H9 (cell line): ENCODE measurements around the gene APOM. TPM values are rescaled to one million over a fixed set of nuclear protein-coding genes. Genes with fewer than 3 reads are reported as not detected.

Source experiments
- DNase-seq: peaks from one replicate; pipeline ENCODE4 v3.0.0-alpha.2; 2017
- H2AFZ ChIP-seq: one replicate; pipeline ENCODE4 v1.6.1; 2013; ENCODE audit warnings: mild to moderate bottlenecking, low read length, control low read depth, moderate library complexity
- H2AK5ac ChIP-seq: 2 replicates; pipeline ENCODE4 v1.6.1; 2013; ENCODE audit warnings: low read length, control low read depth, mixed read lengths; ENCODE audit not compliant: insufficient read length
- H2BK120ac ChIP-seq: one replicate; pipeline ENCODE4 v1.6.1; 2013; ENCODE audit warnings: low read depth, mild to moderate bottlenecking, low read length, control low read depth, inconsistent platforms; ENCODE audit not compliant: poor library complexity, severe bottlenecking
- H2BK12ac ChIP-seq: 2 replicates; pipeline ENCODE4 v1.6.1; 2013; ENCODE audit warnings: low read length, control low read depth, mixed read lengths, low read depth; ENCODE audit not compliant: insufficient read length
- H2BK15ac ChIP-seq: 2 replicates; pipeline ENCODE4 v1.6.1; 2013; ENCODE audit warnings: low read depth, low read length, control low read depth
- H2BK20ac ChIP-seq: one replicate; pipeline ENCODE4 v1.6.1; 2013; ENCODE audit warnings: low read depth, mild to moderate bottlenecking, low read length, control low read depth, inconsistent platforms; ENCODE audit not compliant: poor library complexity, severe bottlenecking
- H2BK5ac ChIP-seq: 2 replicates; pipeline ENCODE4 v1.6.1; 2013; ENCODE audit warnings: low read length, control low read depth, mixed read lengths; ENCODE audit not compliant: insufficient read length
- H3K14ac ChIP-seq: 2 replicates; pipeline ENCODE4 v1.6.1; 2013; ENCODE audit warnings: low read length, control low read depth; ENCODE audit not compliant: insufficient read depth
- H3K18ac ChIP-seq: 2 replicates; pipeline ENCODE4 v1.6.1; 2013; ENCODE audit warnings: low read depth, mild to moderate bottlenecking, mixed read lengths, low read length, control low read depth; ENCODE audit not compliant: insufficient read length
- H3K23ac ChIP-seq: 2 replicates; pipeline ENCODE4 v1.6.1; 2013; ENCODE audit warnings: low read length, control low read depth, mixed read lengths, low read depth; ENCODE audit not compliant: insufficient read length
- H3K23me2 ChIP-seq: 2 replicates; pipeline ENCODE4 v1.6.1; 2013; ENCODE audit warnings: low read depth, mild to moderate bottlenecking, mixed read lengths, low read length, control low read depth; ENCODE audit not compliant: insufficient read length, poor library complexity, severe bottlenecking
- H3K27ac ChIP-seq: 2 replicates; pipeline ENCODE4 v1.5.1; 2013; ENCODE audit warnings: low read length, control low read depth, mixed read lengths, low read depth; ENCODE audit not compliant: insufficient read length
- H3K27me3 ChIP-seq: 2 replicates; pipeline ENCODE4 v1.6.1; 2013; ENCODE audit warnings: low read length, control low read depth, inconsistent platforms; ENCODE audit not compliant: insufficient read depth
- H3K4ac ChIP-seq: 2 replicates; pipeline ENCODE4 v1.6.1; 2013; ENCODE audit warnings: low read depth, mild to moderate bottlenecking, control low read depth, inconsistent platforms, low read length, moderate library complexity
- H3K4me1 ChIP-seq: 2 replicates; pipeline ENCODE4 v1.6.1; 2013; ENCODE audit warnings: low read length, control low read depth, inconsistent platforms; ENCODE audit not compliant: insufficient read depth
- H3K4me2 ChIP-seq: 2 replicates; pipeline ENCODE4 v1.6.1; 2013; ENCODE audit warnings: low read length, control low read depth, mixed read lengths; ENCODE audit not compliant: insufficient read length, insufficient read depth
- H3K56ac ChIP-seq: 2 replicates; pipeline ENCODE4 v1.6.1; 2013; ENCODE audit warnings: low read depth, mild to moderate bottlenecking, mixed read lengths, low read length, control low read depth; ENCODE audit not compliant: insufficient read length
- H3K79me1 ChIP-seq: 2 replicates; pipeline ENCODE4 v1.6.1; 2013; ENCODE audit warnings: low read depth, mild to moderate bottlenecking, moderate library complexity, low read length, control low read depth, inconsistent platforms; ENCODE audit not compliant: insufficient read depth, poor library complexity, severe bottlenecking
- H3K79me2 ChIP-seq: 2 replicates; pipeline ENCODE4 v1.6.1; 2013; ENCODE audit warnings: low read length, control low read depth, inconsistent platforms; ENCODE audit not compliant: insufficient read depth
- H3K9ac ChIP-seq: 2 replicates; pipeline ENCODE4 v1.6.1; 2013; ENCODE audit warnings: low read length, control low read depth, mixed read lengths; ENCODE audit not compliant: insufficient read length; ENCODE audit errors: extremely low read depth
- H3K9me3 ChIP-seq: one replicate; pipeline ENCODE4 v1.6.1; 2013; ENCODE audit warnings: low read depth, low read length, inconsistent platforms; ENCODE audit not compliant: control insufficient read depth
- H3T11ph ChIP-seq: one replicate; pipeline ENCODE4 v1.6.1; 2013; ENCODE audit warnings: mild to moderate bottlenecking, low read length, control low read depth, inconsistent platforms
- H4K20me1 ChIP-seq: one replicate; pipeline ENCODE4 v1.6.1; 2013; ENCODE audit not compliant: control insufficient read depth, insufficient read length, insufficient read depth
- H4K5ac ChIP-seq: 2 replicates; pipeline ENCODE4 v1.6.1; 2013; ENCODE audit warnings: low read depth, mild to moderate bottlenecking, mixed read lengths, low read length, control low read depth; ENCODE audit not compliant: insufficient read length
- H4K8ac ChIP-seq: replicated peaks from 2 replicates; pipeline ENCODE4 v1.6.1; 2013; ENCODE audit warnings: low read length, control low read depth, mixed read lengths, low read depth; ENCODE audit not compliant: insufficient read length
- H4K91ac ChIP-seq: 2 replicates; pipeline ENCODE4 v1.6.1; 2013; ENCODE audit warnings: low read depth, mild to moderate bottlenecking, moderate library complexity, mixed read lengths, low read length, control low read depth; ENCODE audit not compliant: insufficient read length
- H3K27ac Mint-ChIP-seq, 3 experiments: 2 replicates in 2 of 3; 3 replicates in 1 of 3; pipeline ENCODE4 v1.8.0; 2020 to 2021; ENCODE audit warnings: mixed read lengths in 3 of 3, mild to moderate bottlenecking in 1 of 3, moderate library complexity in 1 of 3
- H3K27me3 Mint-ChIP-seq: 2 replicates; pipeline ENCODE4 v1.8.0; 2021; ENCODE audit warnings: low read depth, mild to moderate bottlenecking, moderate library complexity, mixed read lengths
- H3K36me3 Mint-ChIP-seq, 3 experiments: 2 replicates in 2 of 3; 3 replicates in 1 of 3; pipeline ENCODE4 v1.8.0; 2020 to 2021; ENCODE audit warnings: low read depth in 3 of 3, mixed read lengths in 3 of 3; ENCODE audit not compliant: insufficient read depth in 1 of 3
- H3K4me1 Mint-ChIP-seq, 2 experiments: 2 replicates each; pipeline ENCODE4 v1.8.0; 2020; ENCODE audit warnings: mixed read lengths in 2 of 2
- H3K4me3 Mint-ChIP-seq, 2 experiments: 2 replicates in 1 of 2; 3 replicates in 1 of 2; pipeline ENCODE4 v1.8.0; 2020 to 2021; ENCODE audit warnings: mild to moderate bottlenecking in 2 of 2, mixed read lengths in 2 of 2, moderate library complexity in 1 of 2
- H3K9me3 Mint-ChIP-seq, 2 experiments: 2 replicates in 1 of 2; 3 replicates in 1 of 2; pipeline ENCODE4 v1.8.0; 2020; ENCODE audit warnings: mild to moderate bottlenecking in 2 of 2, mixed read lengths in 2 of 2, moderate library complexity in 1 of 2
- WGBS: extraction: QIAGEN DNeasy Blood & Tissue Kit; methylation state at CpG from one replicate; pipeline ENCODE4 v1.1.7; 2013; ENCODE audit warnings: missing lambda C conversion rate, low lambda C conversion rate, mixed read lengths; ENCODE audit not compliant: insufficient read length; ENCODE audit errors: extremely low coverage; 5-methylcytosine and 5-hydroxymethylcytosine counted together
- total RNA-seq: library from RNA; stranded (reverse); gene quantifications from 2 replicates; pipeline ENCODE4 v1.2.1, GENCODE V29; 2021
- TF ChIP-seq, protein P1 (sequence below): fragments of 200-600 bp; sonication (generic); conservative IDR thresholded peaks from 3 replicates; pipeline ENCODE4 v1.8.0; 2021; ENCODE audit warnings: antibody characterized with exemption, mild to moderate bottlenecking

Gene APOM
- total RNA-seq, 1 experiment from 2014 or later = 3.6 TPM

DNA sequence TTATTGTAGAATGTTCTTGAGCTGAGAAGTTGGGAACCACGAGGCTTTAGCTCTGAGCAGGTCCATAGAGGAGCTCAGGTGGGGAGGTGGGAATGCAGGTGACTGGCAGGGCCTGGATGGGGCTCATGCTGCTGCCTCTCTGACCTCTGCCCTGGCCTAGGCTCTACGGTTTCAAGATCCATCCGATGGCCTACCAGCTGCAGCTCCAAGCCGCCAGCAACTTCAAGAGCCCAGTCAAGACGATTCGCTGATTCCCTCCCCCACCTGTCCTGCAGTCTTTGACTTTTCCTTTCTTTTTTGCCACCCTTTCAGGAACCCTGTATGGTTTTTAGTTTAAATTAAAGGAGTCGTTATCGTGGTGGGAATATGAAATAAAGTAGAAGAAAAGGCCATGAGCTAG, 14.0 kb downstream of the APOM start, which contains the start of gene LY6G5B:
TSS of gene LY6G5B (plus strand) at position 301 of the 400 bp plus-strand sequence. CDS start 975 bp downstream, outside the sequence.
- no peak within 1 kb of the TSS for H3K18ac ChIP-seq
- Mint-ChIP-seq H3K9me3 (no peaks in the 10 kb centered on the region), H3K27me3 (no peaks in the 10 kb centered on the region), H3K36me3 (peaks cover 43 to 80% (median 76%) of the 10 kb centered on the region in 3 experiments), H3K4me1 (peaks cover 9 to 10% of the 10 kb centered on the region in 2 experiments), H3K4me3 (no peak within 1 kb of the TSS; a peak in 1 of 5 replicates), H3K27ac (no peak within 1 kb of the TSS; a peak in 1 of 7 replicates)
- H2BK5ac ChIP-seq = no peak within 1 kb of the TSS
- no peak within 1 kb of the TSS for H2BK120ac ChIP-seq
- H2BK12ac ChIP-seq = no peak within 1 kb of the TSS
- H3K4me1 ChIP-seq = no peaks in the 10 kb centered on the region
- no peaks in the 10 kb centered on the region for H3K27me3 ChIP-seq
- no peak within 1 kb of the TSS for H2BK15ac ChIP-seq
- H3K9me3 ChIP-seq = no peaks in the 10 kb centered on the region
- no peak within 1 kb of the TSS for H4K5ac ChIP-seq
- peaks cover 6% of the 10 kb centered on the region; the same call in 1 of the 2 replicates for H3K79me2 ChIP-seq
- H4K20me1 ChIP-seq = no peaks in the 10 kb centered on the region
- no peak within 1 kb of the TSS for H3K14ac ChIP-seq
- peaks cover 13% of the 10 kb centered on the region for H3K23me2 ChIP-seq
- no peak within 1 kb of the TSS for H2AK5ac ChIP-seq
- H2BK20ac ChIP-seq = no peak within 1 kb of the TSS
- no CpG with 5 or more reads among the region's 8 CpGs for WGBS
- no peak within 1 kb of the TSS for H3K23ac ChIP-seq
- no peak within 1 kb of the TSS for H3K4me2 ChIP-seq
- H3K79me1 ChIP-seq = peaks cover 5% of the 10 kb centered on the region
- H3T11ph ChIP-seq = no peak within 1 kb of the TSS
- no peak within 1 kb of the TSS for H4K91ac ChIP-seq
- DNase-seq = no peak
- H2AFZ ChIP-seq = no peak within 1 kb of the TSS
- H3K4ac ChIP-seq = no peak within 1 kb of the TSS
- no peak within 1 kb of the TSS for H3K9ac ChIP-seq
- H3K56ac ChIP-seq = no peak within 1 kb of the TSS
- TF ChIP-seq, protein P1, sequence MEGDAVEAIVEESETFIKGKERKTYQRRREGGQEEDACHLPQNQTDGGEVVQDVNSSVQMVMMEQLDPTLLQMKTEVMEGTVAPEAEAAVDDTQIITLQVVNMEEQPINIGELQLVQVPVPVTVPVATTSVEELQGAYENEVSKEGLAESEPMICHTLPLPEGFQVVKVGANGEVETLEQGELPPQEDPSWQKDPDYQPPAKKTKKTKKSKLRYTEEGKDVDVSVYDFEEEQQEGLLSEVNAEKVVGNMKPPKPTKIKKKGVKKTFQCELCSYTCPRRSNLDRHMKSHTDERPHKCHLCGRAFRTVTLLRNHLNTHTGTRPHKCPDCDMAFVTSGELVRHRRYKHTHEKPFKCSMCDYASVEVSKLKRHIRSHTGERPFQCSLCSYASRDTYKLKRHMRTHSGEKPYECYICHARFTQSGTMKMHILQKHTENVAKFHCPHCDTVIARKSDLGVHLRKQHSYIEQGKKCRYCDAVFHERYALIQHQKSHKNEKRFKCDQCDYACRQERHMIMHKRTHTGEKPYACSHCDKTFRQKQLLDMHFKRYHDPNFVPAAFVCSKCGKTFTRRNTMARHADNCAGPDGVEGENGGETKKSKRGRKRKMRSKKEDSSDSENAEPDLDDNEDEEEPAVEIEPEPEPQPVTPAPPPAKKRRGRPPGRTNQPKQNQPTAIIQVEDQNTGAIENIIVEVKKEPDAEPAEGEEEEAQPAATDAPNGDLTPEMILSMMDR = no peak
- H4K8ac ChIP-seq = no peak within 1 kb of the TSS
- no peak within 1 kb of the TSS for H3K27ac ChIP-seq
